ENCODE measurements around the gene MED27. TPM values are rescaled to one million over a fixed set of nuclear protein-coding genes. Genes with fewer than 3 reads are reported as not detected.

Gene MED27
- total RNA-seq, 2 experiments from 2014 or later: 24.7 to 25.3 TPM

DNA sequence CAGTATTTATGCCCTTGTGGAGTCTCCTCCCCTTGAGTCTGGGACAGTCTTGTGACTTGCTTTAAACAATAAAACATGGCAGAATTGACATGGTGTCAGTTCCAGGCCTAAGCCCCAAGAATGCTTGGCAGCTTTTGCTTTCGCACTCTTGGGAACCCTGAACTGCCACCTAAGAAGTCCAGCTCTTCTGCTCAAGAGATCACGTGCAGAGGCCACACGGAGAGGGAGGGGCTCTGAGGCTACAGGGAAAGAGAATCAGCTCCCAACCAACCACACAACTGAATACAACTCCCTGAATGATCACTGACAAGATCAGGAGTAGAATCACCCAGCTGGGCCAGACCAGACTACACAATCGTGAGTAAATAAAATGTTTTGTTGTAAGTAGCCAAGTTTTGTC lies 97.6 kb downstream of the MED27 start:
- POLR2A ChIA-PET: no interaction called here
- H3K4me3 Mint-ChIP-seq: no peak overlapping the region
- no peaks in the 10 kb centered on the region for H3K9me3 Mint-ChIP-seq (ENCODE audit: insufficient read depth)
- H3K27ac Mint-ChIP-seq: no peak overlapping the region
- H3K27me3 Mint-ChIP-seq (ENCODE audit: low read depth): no peaks in the 10 kb centered on the region
- CTCF ChIA-PET: no interaction called here
- H3K36me3 Mint-ChIP-seq (ENCODE audit: low read depth): no peaks in the 10 kb centered on the region
- DNase-seq: no peak
- no peaks in the 10 kb centered on the region for H3K4me1 Mint-ChIP-seq (ENCODE audit: low read depth)
- no peak for ATAC-seq

GRCh38 chr9:131981116-131981776 lies 98.4 kb downstream of the MED27 start:
- no peaks in the 10 kb centered on the region for H3K36me3 Mint-ChIP-seq (ENCODE audit: low read depth)
- no peaks in the 10 kb centered on the region for H3K9me3 Mint-ChIP-seq (ENCODE audit: insufficient read depth)
- DNase-seq (no peak), ATAC-seq (no peak)
- CTCF ChIA-PET: no interaction called here
- no peak overlapping the region for H3K27ac Mint-ChIP-seq
- no peaks in the 10 kb centered on the region for H3K27me3 Mint-ChIP-seq (ENCODE audit: low read depth)
- POLR2A ChIA-PET: no interaction called here
- H3K4me1 Mint-ChIP-seq (ENCODE audit: low read depth): no peaks in the 10 kb centered on the region
- H3K4me3 Mint-ChIP-seq: no peak overlapping the region

DNA sequence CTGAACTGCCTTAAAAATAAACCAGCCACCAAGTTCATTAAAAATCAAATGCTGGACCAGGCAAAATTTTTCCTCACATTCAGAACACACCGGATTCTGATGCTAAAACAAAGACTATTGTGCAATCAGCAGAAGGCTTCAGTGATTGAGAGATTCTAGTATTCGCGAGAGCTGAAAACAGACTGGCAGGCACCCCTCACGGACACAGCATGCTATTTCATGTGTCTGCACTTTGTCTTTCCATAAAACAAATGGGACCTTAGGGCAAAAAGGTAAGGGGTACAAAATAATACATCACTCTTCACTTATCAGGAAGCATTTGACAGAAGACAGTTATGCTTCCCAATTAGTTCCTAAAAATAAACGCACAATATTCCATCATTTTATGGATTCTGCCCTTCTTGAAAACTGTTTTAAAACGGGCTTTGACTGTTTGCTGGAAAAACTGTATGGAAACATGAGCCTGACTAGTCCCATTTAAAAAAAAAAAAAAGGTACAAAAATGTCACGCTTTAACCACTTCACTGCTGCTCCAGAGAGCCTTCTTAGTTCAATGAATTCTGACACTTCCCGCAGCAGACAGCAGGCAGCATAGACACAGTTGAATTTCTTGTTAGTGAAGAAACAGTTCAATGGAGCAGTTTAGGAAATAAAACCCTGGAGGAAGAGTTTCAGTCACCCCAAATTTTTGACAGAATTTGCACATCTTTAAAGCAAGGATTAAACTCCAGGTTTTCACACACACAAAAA lies 99.2 kb downstream of the MED27 start:
- no peaks in the 10 kb centered on the region for H3K4me1 Mint-ChIP-seq (ENCODE audit: low read depth)
- no peaks in the 10 kb centered on the region for H3K27me3 Mint-ChIP-seq (ENCODE audit: low read depth)
- H3K4me3 Mint-ChIP-seq: no peak overlapping the region
- no peak for ATAC-seq
- no peaks in the 10 kb centered on the region for H3K9me3 Mint-ChIP-seq (ENCODE audit: insufficient read depth)
- H3K36me3 Mint-ChIP-seq (ENCODE audit: low read depth): no peaks in the 10 kb centered on the region
- POLR2A ChIA-PET: no interaction called here
- DNase-seq: no peak
- CTCF ChIA-PET: no interaction called here
- no peak overlapping the region for H3K27ac Mint-ChIP-seq

DNA sequence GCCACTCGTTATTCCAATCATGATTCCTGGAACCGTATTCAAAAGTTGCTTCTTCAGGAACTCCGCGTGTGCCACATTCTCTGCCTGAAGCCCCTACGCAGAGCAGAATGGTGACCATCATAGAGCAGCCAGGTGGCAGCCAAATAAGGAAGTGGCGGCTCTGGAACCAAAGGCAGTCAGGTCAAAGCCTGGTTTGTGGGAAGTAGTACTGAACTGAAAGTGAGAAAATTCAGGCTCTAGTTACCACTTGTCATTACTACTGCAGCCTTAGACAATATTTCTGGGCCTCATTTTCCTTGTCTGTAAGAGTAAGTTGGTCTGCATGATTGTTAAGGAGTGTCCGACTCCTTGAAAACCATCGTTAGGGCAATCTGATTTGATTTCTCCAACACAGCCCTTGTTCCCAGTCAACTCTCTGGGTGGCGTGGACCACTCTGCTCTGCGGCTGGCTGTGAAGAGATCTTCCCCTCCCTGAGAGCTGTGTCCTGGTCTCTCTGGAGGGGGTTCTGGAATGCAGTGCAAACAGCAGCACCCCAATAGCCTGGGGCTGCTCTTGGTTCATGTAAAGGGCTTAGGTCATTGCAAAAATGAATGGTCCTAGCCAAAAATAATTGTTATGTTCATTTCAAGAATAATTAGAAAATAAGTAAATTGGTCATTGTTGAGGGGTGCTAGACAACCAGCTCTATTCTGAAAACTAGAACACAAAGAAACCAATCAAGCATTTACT lies 102.4 kb downstream of the MED27 start:
- Mint-ChIP-seq H3K9me3 (ENCODE audit: insufficient read depth) (no peaks in the 10 kb centered on the region), H3K4me3 (no peak overlapping the region), H3K27ac (no peak overlapping the region), H3K36me3 (ENCODE audit: low read depth) (peaks cover 2% of the 10 kb centered on the region), H3K4me1 (ENCODE audit: low read depth) (no peaks in the 10 kb centered on the region), H3K27me3 (ENCODE audit: low read depth) (no peaks in the 10 kb centered on the region)
- ChIA-PET CTCF (no interaction called here), POLR2A (no interaction called here)
- no peak for ATAC-seq
- no peak for DNase-seq

- CTCF ChIA-PET: no interaction called here
- peaks cover 2% of the 10 kb centered on the region for H3K36me3 Mint-ChIP-seq (ENCODE audit: low read depth)
Observed at GRCh38 chr9:131976157-131977108, 103.2 kb downstream of the MED27 start.

GRCh38 chr9:131972889-131973288 lies 106.8 kb downstream of the MED27 start:
- H3K4me3 Mint-ChIP-seq: no peak overlapping the region
- H3K9me3 Mint-ChIP-seq (ENCODE audit: insufficient read depth): no peaks in the 10 kb centered on the region
- ChIA-PET POLR2A (no interaction called here), CTCF (no interaction called here)
- no peaks in the 10 kb centered on the region for H3K27me3 Mint-ChIP-seq (ENCODE audit: low read depth)
- H3K27ac Mint-ChIP-seq: no peak overlapping the region
- no peaks in the 10 kb centered on the region for H3K4me1 Mint-ChIP-seq (ENCODE audit: low read depth)
- no peak for ATAC-seq
- H3K36me3 Mint-ChIP-seq (ENCODE audit: low read depth): peaks cover 2% of the 10 kb centered on the region
- no peak for DNase-seq

More at GRCh38 chr9:131976157-131977108, 103.2 kb downstream of the MED27 start:
- ATAC-seq: no peak
- Mint-ChIP-seq H3K27ac (no peak overlapping the region), H3K27me3 (ENCODE audit: low read depth) (no peaks in the 10 kb centered on the region), H3K9me3 (ENCODE audit: insufficient read depth) (no peaks in the 10 kb centered on the region), H3K4me1 (ENCODE audit: low read depth) (no peaks in the 10 kb centered on the region), H3K4me3 (no peak overlapping the region)
- POLR2A ChIA-PET: no interaction called here
- no peak for DNase-seq

GRCh38 chr9:131971482-131972074 lies 108.1 kb downstream of the MED27 start:
- Mint-ChIP-seq H3K36me3 (ENCODE audit: low read depth) (peaks cover 2% of the 10 kb centered on the region), H3K4me3 (no peak overlapping the region), H3K4me1 (ENCODE audit: low read depth) (no peaks in the 10 kb centered on the region), H3K27me3 (ENCODE audit: low read depth) (no peaks in the 10 kb centered on the region), H3K9me3 (ENCODE audit: insufficient read depth) (no peaks in the 10 kb centered on the region), H3K27ac (no peak overlapping the region)
- DNase-seq: no peak
- ChIA-PET CTCF (no interaction called here), POLR2A (no interaction called here)
- no peak for ATAC-seq

DNA sequence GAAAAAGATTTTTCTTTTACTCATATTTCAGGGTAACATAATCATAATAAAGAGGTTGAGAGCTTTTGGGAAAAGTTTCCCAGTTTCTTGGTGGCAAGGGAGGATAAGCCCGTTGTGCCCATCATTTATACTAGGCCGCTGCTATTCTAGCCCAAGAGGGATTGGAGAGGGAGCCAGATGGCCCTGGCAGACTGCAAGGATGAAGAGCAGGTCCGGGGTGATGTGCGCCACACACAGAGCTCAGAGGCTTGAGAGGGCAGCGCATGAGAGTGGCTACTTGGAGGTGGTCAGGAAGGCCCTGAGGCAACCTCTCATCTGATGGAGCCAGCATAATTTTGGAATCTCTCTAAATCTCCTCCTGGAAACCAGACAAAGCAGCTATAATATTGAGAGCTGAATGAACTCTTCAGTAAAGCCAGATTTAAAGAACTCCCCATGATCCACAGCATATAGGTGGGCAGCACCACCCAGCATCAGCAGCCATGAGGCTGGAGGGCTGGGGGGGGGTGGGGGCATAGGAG lies 110.1 kb downstream of the MED27 start:
- CTCF ChIA-PET: no interaction called here
- DNase-seq (no peak), ATAC-seq (no peak)
- peaks cover 2% of the 10 kb centered on the region for H3K36me3 Mint-ChIP-seq (ENCODE audit: low read depth)
- POLR2A ChIA-PET: no interaction called here
- H3K4me1 Mint-ChIP-seq (ENCODE audit: low read depth): no peaks in the 10 kb centered on the region
- H3K4me3 Mint-ChIP-seq: no peak overlapping the region
- H3K27me3 Mint-ChIP-seq (ENCODE audit: low read depth): no peaks in the 10 kb centered on the region
- no peak overlapping the region for H3K27ac Mint-ChIP-seq
- H3K9me3 Mint-ChIP-seq (ENCODE audit: insufficient read depth): no peaks in the 10 kb centered on the region

DNA sequence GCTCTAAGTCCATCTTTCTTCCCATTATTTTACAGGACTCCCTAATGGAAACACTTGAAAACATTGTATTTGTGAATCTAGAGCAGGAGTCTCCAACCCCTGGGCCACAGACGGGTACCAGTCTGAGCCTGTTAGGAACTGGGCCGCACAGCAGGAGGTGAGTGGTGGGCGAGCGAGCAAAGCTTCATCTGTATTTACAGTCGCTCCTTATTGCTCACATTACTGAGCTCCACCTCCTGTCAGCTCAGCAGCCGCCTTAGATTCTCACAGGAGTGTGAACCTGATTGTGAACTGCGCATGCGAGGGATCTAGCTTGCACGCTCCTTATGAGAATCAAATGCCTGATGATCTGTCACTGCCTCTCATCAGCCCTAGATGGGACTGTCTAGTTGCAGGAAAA lies 111.0 kb downstream of the MED27 start:
- ChIA-PET CTCF (interaction anchor here (1.2 kb wide), 1 partner anchor 268 kb away, joined by 3 read pairs; no protein-coding TSS in a partner anchor), POLR2A (no interaction called here)
- H3K9me3 Mint-ChIP-seq (ENCODE audit: insufficient read depth): no peaks in the 10 kb centered on the region
- no peaks in the 10 kb centered on the region for H3K27me3 Mint-ChIP-seq (ENCODE audit: low read depth)
- ATAC-seq (no peak), DNase-seq (no peak)
- no peaks in the 10 kb centered on the region for H3K4me1 Mint-ChIP-seq (ENCODE audit: low read depth)
- H3K4me3 Mint-ChIP-seq: no peak overlapping the region
- H3K27ac Mint-ChIP-seq: no peak overlapping the region
- H3K36me3 Mint-ChIP-seq (ENCODE audit: low read depth): peaks cover 2% of the 10 kb centered on the region

- DNase-seq (no peak), ATAC-seq (no peak)
- no peaks in the 10 kb centered on the region for H3K27me3 Mint-ChIP-seq (ENCODE audit: low read depth)
- no peak overlapping the region for H3K4me3 Mint-ChIP-seq
- no peak overlapping the region for H3K27ac Mint-ChIP-seq
- H3K36me3 Mint-ChIP-seq (ENCODE audit: low read depth): no peaks in the 10 kb centered on the region
- POLR2A ChIA-PET: no interaction called here
- H3K4me1 Mint-ChIP-seq (ENCODE audit: low read depth): no peaks in the 10 kb centered on the region
- CTCF ChIA-PET: interaction anchor here (2.8 kb wide), 1 partner anchor 11 kb away, joined by 9 read pairs; no protein-coding TSS in a partner anchor
- no peaks in the 10 kb centered on the region for H3K9me3 Mint-ChIP-seq (ENCODE audit: insufficient read depth)
Observed at GRCh38 chr9:131965841-131966240, 113.8 kb downstream of the MED27 start.

- ATAC-seq (no peak), DNase-seq (no peak)
- Mint-ChIP-seq H3K27ac (no peak overlapping the region), H3K4me3 (no peak overlapping the region), H3K36me3 (ENCODE audit: low read depth) (no peaks in the 10 kb centered on the region), H3K9me3 (ENCODE audit: insufficient read depth) (no peaks in the 10 kb centered on the region), H3K27me3 (ENCODE audit: low read depth) (no peaks in the 10 kb centered on the region), H3K4me1 (ENCODE audit: low read depth) (no peaks in the 10 kb centered on the region)
- ChIA-PET POLR2A (no interaction called here), CTCF (interaction anchor here (2.8 kb wide), 1 partner anchor 10 kb away, joined by 9 read pairs; no protein-coding TSS in a partner anchor)
Observed at GRCh38 chr9:131965103-131965502, 114.6 kb downstream of the MED27 start.
